Uterus (tissue), 2 donors: ENCODE results near the gene CARS1.

Experiments used
- POLR2A ChIP-seq, 2 donors: fragments of 450-650 bp; IDR thresholded peaks; one replicate each; pipeline ENCODE4 v1.6.1; 2016; ENCODE audit warnings: antibody characterized with exemption in 2 of 2, mild to moderate bottlenecking in 1 of 2, moderate library complexity in 1 of 2
- TF ChIP-seq, protein P1 (sequence below), 4 experiments: fragments of 200-600 bp in 2 of 4; fragments of 450-650 bp in 2 of 4; sonication (generic) in 2 of 4; IDR thresholded peaks; one replicate each; pipeline ENCODE4 v1.5.1; 2016 to 2019; ENCODE audit warnings: antibody characterized with exemption in 4 of 4, mild to moderate bottlenecking in 2 of 4, moderate library complexity in 1 of 4

DNA sequence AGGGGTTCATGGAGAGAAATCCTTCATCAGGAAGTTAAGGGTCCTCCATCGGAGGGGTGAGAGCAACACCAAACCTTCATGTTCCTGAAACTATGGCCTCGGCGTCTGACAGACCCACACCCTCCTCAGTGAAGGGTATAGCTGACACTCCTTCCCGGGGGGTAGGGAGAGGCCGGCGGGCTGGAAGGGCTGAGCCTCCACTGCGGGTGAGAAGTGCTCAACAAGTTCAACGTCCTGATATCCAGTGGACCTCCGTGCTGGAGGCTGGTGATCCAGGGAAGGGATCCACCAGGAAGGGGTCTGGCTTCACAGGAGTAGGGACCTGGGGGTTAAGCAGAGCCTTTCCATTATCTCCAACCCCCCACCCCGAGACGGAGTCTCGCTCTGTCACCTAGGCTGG is 12.3 kb downstream of the CARS1 start:
- TF ChIP-seq, protein P1, sequence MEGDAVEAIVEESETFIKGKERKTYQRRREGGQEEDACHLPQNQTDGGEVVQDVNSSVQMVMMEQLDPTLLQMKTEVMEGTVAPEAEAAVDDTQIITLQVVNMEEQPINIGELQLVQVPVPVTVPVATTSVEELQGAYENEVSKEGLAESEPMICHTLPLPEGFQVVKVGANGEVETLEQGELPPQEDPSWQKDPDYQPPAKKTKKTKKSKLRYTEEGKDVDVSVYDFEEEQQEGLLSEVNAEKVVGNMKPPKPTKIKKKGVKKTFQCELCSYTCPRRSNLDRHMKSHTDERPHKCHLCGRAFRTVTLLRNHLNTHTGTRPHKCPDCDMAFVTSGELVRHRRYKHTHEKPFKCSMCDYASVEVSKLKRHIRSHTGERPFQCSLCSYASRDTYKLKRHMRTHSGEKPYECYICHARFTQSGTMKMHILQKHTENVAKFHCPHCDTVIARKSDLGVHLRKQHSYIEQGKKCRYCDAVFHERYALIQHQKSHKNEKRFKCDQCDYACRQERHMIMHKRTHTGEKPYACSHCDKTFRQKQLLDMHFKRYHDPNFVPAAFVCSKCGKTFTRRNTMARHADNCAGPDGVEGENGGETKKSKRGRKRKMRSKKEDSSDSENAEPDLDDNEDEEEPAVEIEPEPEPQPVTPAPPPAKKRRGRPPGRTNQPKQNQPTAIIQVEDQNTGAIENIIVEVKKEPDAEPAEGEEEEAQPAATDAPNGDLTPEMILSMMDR (IDR thresholded peaks at IDR 0.05) = no peak
- no peak for TF ChIP-seq POLR2A (IDR thresholded peaks at IDR 0.05)
